ENCODE measurements around the gene RABL6.

Gene RABL6

DNA sequence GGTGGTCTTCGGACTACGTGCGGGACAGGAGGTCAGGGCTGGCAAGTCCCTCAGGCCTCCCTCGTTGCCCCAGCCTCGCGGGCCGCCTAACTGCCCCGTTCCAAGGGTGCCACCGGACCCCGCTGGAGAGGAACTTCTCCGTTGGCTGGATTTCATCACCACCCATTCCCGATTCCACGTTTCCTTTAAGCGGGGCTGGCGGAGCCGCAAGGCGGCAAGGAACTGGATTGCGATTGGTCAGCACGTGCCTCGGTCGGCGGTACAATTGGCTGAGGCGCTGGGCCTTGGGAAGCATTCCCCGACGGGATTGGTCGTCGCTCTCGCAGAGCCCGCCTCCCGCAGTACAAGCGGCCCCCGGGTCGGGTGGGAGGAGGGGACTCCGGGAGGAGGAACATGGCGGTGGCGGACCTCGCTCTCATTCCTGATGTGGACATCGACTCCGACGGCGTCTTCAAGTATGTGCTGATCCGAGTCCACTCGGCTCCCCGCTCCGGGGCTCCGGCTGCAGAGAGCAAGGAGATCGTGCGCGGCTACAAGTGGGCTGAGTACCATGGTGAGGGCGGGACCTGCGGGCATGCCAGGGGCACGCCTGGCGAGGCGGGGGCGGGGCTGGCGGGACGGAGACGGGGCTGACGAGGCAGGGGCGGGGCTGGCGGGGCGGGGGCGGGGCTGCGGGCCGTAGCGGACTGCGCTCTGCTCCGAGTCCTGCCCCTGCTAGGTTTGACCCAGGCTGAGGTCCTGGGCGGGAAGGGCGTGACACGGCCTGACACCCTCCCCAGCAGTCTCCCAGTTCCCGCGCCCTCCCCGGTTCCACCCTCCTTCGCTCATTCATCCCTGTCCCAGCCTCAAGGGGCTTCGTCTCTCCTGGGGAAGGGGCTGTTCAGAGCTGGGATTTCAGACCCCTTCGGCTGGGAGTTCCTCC is 41.6 kb downstream of the RABL6 start, which contains the start of gene PHPT1:
Gene PHPT1, plus strand, starts transcription at position 372 of the 922 bp plus-strand sequence. Its CDS starts 22 bp downstream, at position 394.
- peak; percentile 97 for DNase-seq

DNA sequence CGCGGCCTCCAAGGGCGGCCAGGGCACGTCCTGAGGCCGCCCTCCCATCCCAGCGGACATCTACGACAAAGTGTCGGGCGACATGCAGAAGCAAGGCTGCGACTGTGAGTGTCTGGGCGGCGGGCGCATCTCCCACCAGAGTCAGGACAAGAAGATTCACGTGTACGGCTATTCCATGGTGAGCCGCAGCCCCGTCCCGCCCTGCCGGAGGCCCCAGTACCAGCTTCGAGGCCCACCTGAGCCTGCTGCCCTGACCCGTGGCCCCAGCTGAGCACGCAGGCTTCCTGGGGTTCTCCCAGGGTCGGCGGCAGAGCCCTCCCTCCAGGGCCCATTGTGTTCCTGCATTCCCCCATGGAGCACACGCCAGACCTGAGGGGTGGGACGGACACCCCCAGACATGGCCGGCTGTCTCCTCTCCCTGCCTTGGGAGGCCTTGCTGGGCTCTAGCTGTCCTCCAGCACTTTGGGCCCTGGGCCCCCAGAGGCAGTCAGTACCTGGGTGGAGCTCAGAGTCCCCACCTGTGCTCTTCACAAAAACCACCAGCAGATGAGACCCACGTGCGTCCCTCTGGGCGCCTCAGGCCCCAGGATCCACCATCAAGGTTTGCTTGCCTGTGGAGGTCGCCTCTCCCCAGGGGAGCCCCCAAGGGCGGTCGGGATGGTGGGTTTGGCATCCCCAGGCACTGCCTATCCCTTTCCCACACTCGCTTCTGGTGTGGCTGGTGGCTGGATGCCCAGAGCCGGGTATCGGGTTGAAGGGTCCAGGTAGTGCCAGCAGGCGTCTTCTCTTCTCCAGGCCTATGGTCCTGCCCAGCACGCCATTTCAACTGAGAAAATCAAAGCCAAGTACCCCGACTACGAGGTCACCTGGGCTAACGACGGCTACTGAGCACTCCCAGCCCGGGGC is 42.5 kb downstream of the RABL6 start:
- DNase-seq: no peak

DNA sequence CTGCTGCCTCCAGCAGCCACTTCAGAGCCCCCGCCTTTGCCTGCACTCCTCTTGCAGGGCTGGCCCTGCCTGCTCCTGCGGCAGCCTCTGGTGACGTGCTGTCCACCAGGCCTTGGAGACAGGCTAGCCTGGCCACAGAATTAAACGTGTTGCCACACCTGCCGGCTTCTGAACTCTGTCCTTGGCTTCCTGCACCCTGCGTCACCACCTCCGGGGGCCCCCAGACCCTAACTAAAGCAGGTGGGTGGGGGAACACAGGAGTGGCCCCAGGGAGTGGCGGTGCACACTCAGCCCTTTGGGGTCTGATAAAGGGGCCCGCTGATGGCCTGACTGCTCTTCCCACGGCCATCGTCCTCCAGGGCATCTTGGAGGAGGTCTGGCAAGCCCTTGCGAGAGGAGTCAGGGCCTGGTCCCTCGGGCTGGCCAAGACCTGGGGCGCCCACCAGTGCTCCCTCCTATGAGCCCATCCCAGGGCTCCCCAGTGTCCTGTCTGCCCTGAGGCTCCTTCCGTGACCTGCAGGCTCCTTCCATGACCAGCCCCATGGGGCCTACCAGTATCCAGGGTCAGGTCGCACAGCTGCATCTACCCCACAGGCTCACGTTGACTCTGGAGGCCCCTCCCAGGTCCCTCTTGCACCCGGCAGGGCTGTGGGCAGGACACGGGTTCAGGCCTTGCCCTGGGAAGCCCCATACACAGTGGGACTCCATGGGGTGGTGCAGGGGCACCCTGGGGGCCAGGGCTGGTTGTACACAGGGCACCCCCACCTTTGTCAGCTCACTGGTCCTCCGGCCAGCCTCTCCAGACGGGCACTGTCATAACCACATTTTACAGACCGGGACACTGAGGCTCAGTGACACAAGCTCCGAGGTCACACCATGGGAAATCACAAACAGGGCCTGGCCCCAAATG is 43.4 kb downstream of the RABL6 start:
- no peak for DNase-seq

DNA sequence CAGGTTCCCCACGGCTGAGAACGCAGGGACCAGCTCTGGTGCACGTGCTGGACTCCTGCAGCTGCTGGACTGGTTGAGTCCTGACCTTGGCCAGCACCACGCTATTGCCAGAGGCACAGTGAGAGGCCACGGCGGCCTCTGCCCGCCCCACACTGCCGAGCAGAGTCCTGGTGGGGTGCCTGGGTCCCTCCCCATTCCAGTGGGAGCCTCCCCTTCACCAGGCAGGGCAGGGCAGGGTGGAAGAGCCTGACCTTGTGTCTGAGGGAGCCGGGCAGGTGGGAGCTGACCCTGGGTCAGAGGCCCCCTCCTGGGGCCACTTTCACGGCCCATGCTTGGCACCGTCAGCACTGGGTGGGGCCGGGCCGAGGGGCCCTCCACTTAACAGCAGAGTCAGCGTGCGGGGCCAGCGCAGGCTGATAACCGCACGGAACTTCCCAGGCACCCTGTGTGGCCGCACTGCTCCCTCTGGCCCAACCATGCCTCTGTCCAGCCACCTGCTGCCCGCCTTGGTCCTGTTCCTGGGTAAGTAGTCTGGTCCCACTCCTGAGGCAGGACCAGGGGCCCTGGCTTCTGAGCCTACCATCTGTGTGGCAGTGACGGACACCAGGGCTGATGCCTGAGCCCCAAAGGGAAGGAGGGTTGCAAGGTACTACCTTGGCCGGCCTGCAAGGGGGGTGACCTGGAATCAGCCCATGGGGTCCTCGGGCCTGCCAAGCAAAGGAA is 44.4 kb downstream of the RABL6 start, which contains the start of gene MAMDC4:
Gene MAMDC4, plus strand, starts transcription at position 406 of the 723 bp plus-strand sequence. Its CDS starts 71 bp downstream, at position 477.
- no peak for DNase-seq

DNA sequence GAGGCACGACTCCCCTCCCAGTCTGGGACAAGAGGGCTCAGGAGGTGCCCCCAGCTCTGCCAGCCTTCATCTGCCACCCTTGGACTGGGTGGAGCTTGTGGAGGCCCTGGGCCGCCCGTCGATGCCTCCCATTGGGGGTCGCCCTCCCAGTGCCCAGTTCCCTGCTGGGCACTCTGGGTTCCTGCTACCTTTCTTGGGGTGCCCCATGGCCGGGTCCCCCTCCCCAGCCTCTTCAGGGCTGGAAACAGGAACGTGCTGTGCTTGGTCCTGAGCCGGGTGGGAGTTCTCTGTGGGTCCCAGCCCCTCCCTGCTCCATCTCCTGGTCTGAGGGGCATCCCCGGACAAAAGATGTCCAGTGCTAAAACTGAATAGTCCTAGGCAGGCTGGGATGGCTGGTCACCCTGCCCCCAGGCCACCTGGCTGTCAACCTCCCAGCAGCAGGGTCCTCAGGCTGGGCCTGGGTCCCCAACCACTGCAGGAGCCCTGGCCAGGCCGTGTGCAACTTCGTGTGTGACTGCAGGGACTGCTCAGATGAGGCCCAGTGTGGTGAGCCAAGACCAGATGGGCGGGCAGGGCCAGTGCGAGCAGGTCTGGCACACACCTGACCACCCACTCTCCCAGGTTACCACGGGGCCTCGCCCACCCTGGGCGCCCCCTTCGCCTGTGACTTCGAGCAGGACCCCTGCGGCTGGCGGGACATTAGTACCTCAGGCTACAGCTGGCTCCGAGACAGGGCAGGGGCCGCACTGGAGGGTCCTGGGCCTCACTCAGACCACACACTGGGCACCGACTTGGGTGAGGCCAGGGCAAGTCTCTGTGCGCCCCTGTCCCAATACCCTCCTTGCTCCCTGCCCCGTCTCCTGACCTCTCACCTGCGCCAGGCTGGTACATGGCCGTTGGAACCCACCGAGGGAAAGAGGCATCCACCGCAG is 45.2 kb downstream of the RABL6 start:
- DNase-seq: no peak

DNA sequence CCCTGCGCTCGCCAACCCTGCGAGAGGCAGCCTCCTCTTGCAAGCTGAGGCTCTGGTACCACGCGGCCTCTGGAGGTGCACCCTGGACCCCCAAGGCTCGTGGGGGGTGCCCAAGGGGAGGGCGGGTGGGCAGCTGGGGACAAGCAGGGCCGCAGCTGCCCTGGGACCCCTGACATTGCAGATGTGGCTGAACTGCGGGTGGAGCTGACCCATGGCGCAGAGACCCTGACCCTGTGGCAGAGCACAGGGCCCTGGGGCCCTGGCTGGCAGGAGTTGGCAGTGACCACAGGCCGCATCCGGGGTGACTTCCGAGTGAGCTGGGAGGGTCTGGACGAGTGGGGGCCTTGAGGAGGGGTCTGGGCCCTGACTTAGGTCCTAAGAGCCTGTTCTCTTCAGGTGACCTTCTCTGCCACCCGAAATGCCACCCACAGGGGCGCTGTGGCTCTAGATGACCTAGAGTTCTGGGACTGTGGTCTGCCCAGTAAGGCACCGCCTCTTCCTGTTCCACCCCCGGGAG is 45.9 kb downstream of the RABL6 start:
- DNase-seq: peak; percentile 11

DNA sequence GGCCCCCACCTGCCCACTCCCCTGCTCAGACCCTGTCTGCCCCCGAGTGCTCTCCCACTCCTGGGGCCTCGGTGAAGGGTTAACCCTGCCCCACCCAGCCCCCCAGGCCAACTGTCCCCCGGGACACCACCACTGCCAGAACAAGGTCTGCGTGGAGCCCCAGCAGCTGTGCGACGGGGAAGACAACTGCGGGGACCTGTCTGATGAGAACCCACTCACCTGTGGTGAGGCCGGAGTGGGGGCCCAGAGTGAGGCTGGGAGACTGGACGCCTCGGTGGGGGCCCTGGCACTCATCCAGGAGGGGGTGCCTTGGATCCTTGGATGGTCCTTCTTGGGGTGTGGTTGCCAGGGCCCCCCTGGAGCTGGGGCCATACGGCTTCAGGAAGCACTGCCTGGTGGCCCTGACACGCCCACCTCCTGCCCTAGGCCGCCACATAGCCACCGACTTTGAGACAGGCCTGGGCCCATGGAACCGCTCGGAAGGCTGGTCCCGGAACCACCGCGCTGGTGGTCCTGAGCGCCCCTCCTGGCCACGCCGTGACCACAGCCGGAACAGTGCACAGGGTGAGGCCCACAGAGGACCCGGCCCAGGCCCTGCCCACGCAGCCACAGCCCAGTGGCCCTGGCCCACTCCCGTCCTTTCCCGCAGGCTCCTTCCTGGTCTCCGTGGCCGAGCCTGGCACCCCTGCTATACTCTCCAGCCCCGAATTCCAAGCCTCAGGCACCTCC is 46.5 kb downstream of the RABL6 start:
- peak; percentile 11 for DNase-seq

DNA sequence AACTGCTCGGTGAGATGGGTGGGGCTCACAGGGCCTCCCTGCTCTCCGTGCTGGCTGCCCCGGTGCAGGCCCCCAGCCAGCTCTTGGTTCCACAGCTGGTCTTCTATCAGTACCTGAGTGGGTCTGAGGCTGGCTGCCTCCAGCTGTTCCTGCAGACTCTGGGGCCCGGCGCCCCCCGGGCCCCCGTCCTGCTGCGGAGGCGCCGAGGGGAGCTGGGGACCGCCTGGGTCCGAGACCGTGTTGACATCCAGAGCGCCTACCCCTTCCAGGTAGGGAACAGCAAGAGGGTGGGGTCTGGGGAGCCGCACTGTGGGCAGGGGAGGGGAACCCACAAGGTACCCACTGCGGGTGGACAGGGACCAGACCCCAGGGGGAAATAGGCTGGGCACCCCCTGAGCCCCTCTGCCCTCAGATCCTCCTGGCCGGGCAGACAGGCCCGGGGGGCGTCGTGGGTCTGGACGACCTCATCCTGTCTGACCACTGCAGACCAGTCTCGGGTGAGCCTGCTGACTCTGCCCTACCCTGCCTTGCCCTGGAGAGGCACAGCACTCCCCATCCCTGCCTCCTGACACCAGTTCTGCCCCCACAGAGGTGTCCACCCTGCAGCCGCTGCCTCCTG is 47.2 kb downstream of the RABL6 start:
- no peak for DNase-seq

DNA sequence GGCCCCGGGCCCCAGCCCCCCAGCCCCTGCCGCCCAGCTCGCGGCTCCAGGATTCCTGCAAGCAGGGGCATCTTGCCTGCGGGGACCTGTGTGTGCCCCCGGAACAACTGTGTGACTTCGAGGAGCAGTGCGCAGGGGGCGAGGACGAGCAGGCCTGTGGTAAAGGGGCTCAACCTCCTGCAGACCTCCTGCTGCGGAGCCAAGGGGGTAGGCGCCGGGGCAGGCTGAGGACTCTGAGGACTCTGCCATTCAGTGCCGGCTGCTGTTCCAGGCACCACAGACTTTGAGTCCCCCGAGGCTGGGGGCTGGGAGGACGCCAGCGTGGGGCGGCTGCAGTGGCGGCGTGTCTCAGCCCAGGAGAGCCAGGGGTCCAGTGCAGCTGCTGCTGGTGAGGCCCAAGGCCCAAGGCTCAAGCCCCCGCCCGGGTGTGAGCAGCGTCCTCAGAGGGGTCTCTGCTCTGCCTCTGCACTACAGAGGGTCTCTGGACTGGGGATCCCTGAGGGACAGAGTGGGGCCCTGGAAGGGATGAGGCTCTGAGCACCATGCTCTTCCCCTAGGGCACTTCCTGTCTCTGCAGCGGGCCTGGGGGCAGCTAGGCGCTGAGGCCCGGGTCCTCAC is 47.8 kb downstream of the RABL6 start:
- peak; percentile 10 for DNase-seq

DNA sequence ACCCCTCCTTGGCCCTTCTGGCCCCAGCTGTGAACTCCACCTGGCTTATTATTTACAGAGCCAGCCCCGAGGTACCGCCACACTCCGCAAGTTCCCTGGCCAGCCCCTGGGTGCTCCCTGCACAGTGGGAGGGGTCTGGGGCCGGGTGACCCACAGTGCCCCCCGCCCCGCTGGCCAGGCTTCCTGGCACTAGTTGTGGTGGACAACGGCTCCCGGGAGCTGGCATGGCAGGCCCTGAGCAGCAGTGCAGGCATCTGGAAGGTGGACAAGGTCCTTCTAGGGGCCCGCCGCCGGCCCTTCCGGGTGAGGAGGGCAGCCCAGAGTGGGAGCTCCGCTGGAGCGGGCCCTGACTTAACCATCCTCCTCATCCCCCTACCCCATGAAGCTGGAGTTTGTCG is 48.3 kb downstream of the RABL6 start:
- no peak for DNase-seq

GRCh38 chr9:136856541-136857141 is 48.9 kb downstream of the RABL6 start:
- peak; percentile 9 for DNase-seq

GRCh38 chr9:136857166-136857565 is 49.4 kb downstream of the RABL6 start:
- DNase-seq: peak; percentile 10

DNA sequence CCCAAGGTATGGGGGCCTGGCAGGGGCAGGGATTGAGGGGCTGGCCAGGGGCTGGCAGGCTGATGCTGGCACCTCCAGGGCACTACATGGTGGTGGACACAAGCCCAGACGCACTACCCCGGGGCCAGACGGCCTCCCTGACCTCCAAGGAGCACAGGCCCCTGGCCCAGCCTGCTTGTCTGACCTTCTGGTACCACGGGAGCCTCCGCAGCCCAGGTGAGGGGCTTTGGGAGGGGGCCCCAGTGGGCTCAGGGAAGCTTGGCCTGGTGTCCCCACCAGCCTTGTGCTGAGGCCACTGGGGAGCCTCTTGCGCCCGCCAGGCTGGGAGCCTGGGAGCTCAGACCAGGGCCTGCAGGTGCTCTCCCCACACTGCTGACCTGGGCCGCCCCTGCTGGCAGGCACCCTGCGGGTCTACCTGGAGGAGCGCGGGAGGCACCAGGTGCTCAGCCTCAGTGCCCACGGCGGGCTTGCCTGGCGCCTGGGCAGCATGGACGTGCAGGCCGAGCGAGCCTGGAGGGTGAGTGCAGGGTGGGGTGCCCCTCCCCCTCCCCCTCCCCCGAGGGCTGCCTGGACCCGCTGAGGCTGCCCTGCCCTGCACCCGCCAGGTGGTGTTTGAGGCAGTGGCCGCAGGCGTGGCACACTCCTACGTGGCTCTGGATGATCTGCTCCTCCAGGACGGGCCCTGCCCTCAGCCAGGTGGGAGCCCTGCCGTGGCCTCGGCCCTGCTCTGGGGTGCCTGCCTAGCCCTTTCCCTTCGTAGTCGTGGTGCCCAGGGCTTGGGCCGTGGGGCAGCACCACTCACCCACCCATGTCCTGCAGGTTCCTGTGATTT is 50.0 kb downstream of the RABL6 start:
- DNase-seq: peak; percentile 9

GRCh38 chr9:136858452-136858843 is 50.7 kb downstream of the RABL6 start:
- peak; percentile 10 for DNase-seq

DNA sequence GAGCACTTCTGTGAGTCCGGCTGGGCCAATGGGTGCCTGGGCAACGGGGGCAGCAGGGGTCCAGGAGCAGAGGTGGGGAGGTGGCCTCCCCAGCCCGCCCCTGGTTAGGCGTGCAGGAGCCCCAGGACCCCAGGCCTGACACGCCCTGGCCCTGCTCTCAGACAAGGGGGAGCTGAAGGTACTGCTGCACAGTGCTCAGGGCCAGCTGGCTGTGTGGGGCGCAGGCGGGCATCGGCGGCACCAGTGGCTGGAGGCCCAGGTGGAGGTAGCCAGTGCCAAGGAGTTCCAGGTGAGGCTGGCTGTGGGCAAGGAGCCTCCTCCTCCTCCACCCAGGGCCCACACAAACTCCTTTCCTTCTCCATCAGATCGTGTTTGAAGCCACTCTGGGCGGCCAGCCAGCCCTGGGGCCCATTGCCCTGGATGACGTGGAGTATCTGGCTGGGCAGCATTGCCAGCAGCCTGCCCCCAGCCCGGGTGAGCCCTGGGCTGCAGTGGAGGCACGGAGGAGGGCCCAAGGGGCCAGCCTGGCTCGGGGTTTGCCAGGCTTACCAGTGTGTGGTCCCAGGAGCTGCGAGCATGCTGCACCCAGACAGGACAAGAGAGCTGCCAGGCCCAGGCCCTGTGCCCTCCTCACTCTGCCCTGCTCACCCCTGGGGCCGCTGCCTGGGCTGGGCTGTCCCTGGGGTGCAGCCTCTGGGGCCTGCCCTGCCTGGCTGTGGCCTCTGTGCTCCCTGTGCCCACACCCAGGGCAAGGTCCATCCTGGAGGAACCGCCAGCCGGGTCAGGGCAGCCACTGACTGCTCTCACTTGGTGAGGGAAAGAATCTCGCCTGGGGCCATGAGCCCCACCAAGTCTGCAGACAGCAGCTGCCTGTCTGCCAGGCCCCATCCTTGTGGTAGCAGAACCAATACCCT is 51.4 kb downstream of the RABL6 start:
- no peak for DNase-seq

GRCh38 chr9:136860529-136860928 is 52.8 kb downstream of the RABL6 start:
- no peak for DNase-seq
